Measurements from ENCODE around the gene AGAP1.

AGAP1 gene

DNA sequence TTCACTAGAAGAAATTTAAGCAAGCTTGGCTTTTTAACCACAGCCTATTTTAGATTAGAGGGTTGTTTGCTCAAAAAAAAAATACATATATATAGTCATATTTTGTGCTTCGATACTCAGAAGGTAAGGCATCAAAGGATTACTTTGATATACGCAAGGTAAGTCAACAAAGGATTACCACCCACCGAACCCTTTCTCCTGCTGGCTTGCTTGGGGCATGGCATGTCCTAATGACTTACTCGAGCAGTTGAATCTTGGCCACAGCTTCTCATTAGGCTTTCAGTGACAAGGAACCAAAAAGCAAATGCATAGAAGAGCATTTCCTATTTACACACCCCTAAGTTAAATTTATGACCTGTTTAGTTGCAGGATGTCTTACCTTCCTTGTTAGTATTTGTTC is 295.7 kb downstream of the AGAP1 start:
- no peak for DNase-seq

DNA sequence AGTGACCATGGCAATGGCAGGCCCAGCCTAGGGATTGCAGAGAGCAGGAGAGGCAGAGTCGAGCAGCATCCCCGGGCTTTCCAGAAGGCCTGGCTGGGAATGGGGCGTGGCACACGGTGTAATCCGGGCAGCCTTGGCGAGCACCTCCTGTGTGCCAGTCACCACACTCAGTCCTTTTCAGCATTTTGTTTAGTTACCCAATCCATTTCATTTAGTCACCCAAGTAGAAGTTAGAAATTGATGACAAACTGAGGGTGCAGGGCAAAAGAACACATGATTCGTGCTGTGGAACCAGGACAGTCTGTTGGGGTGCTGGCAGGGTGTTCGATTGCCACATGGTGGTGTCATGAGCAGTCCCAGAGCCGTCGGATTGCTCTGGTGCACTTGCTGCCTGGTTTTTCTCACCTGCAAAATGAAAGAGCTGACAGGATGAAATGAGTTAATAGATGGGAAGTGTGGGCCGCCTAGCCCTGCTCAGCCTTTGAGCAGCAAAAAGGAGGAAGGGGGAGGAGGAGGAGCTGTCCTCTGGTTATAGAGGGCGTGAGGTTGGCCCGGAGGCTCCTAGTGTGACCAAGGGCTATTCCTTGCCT is 299.4 kb downstream of the AGAP1 start:
- DNase-seq, result no peak

DNA sequence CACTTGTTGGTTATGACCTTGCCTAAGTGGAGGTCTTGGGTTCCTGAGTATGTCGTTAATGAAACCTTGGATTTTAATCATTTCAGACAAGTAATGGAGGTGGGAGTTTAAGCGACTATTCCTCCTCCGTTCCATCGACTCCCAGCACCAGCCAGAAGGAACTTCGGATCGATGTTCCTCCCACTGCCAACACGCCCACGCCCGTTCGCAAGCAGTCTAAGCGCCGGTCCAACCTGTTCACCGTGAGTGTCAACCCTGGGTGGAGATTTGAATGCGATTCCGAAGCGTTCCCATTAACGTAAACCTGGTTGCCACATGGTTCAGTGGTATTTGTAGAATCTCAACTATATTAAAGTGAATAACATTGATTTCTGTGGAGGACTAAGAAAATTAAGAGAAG is 305.4 kb downstream of the AGAP1 start:
- no peak for DNase-seq

DNA sequence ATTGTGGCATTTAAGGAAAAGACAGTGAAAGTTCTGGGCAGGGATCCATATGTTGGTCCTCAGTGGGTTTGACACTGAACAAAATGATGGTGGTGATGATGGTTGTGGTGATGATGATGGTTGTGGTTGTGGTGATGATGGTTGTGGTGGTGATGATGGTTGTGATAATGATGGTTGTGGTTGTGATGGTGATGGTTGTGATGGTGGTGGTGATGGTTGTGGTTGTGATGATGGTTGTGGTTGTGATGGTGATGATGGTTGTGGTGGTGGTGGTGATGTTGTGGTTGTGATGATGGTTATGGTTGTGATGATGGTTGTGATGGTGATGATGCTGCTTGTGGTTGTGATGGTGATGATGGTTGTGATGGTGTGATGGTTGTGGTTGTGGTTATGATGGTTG is 308.7 kb downstream of the AGAP1 start:
- no peak for DNase-seq

DNA sequence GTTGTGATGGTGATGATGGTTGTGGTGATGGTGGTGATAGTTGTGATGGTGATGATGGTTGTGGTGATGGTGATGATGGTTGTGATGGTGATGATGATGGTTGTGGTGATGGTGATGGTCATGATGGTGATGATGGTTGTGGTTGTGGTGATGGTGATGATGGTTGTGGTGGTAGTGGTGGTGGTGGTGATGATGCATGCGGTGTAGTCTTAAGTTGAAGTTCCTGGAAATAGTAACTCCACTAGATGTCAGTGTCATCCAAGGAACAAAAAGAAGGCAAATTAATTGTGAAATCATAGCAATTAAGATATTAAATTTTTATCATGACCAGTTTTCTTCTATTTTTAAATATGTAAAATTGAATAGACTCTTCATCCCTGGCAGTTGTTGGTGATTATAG is 309.2 kb downstream of the AGAP1 start:
- no peak for DNase-seq

DNA sequence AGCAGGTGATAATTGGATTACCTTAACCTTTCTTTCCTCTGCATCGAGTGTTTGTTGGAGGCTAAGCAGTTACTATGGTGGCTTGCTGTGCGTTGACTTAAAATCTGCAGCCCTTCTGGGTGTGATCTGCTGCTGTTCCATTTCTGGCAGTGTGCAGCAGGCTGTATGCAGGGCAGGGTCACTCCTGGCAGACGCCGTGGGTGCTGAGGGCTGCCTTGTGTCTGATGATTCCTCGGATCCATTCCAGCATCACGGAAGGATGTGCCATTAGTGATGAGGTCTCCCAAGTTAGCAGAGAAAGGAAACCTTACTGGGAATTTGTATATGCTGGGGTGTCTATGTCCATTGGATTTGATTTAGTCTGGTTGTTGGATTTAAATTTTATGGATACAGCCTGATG is 310.8 kb downstream of the AGAP1 start:
- DNase-seq, result no peak

DNA sequence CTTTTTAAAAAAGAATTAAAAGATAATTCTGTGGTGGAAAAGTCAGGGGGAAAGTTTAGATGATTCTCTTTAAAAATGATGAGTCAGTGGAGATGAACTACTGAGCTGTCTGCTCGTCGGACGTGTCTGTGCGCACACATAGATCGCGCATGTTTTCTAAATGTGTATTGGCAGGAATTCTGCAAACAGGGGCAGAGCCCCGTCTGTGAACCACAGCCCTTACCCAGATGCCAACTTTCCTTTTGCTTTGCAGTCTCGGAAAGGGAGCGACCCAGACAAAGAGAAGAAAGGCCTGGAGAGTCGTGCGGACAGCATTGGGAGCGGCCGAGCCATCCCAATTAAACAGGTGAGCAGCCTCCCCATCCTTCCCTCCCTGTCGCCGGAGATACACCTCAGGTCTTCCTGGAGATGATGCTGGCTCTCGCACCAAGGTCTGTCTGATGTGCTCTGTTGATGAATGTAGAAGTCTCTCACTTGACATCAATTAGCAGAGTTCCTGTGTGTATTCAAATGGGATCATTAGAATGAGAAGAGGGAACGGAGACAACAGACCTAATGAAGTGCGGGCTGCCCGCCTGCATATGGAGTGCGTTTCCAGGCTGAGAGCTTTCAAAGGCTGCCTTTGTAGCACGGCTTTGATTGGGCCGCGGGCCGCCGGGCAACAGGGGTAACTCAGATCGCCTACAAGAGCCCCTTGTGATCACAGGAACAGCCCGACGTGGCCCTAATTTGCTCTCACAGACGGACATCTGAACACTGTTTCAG is 313.3 kb downstream of the AGAP1 start:
- peak in 22 of 51 donors; percentile 7 to 61 (median 22) for DNase-seq

DNA sequence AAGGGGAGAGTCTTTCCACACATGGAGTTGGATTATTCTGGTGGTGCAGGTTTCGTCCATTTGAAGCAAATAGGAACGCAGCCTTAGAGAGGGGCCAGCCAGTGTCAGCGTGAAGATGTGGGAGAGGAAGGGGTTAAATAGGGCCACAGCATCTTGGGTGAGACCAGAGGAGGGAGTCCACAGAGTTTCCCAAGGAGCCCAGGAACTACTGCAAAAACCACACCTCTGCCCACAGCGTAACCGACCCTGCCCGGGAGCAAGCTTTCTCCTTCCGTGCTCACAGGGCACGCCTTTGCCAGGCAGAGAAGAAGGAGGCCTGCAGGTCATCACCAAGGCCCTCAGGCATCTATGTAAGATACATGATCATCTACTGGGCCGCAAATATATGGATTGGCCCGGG is 314.5 kb downstream of the AGAP1 start:
- DNase-seq, result no peak

DNA sequence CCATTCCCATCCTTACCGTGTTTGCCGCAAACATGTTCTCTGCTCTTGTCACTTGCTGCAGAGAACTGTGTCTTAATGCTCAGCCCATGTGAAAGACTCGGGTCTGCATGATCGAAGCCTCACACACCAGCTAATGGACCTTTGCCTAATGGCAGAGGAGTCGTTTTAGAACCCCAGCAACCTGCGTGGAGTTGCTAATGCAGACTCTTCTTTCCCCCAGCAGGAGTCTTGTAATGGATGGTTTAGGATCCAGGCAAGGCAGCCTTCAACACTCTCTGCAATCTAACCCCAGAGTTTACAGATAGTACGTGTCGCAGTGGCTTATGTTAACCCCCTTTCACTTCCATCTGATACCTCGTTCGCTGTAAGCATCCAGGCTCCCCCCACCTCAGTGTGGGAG is 316.4 kb downstream of the AGAP1 start:
- no peak for DNase-seq

DNA sequence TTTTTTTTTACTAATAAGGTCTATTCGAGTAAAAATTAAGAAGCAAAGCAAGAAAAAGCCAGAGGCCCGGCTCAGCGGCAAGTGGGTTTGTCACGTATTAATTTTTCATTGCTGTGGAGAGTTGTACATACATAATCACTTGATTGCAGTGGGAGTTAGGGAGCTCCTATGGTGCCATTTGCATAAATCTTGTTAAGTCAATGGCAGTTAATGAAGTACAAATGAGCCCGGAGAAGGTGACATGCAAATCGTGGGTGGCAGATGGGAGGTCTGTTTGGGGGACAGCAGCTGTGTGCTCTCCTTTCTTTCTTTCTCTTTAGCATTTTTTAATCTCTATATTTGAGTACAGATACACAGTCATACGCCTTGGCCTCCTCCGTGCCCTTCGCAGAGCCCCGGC is 317.0 kb downstream of the AGAP1 start:
- no peak for DNase-seq

DNA sequence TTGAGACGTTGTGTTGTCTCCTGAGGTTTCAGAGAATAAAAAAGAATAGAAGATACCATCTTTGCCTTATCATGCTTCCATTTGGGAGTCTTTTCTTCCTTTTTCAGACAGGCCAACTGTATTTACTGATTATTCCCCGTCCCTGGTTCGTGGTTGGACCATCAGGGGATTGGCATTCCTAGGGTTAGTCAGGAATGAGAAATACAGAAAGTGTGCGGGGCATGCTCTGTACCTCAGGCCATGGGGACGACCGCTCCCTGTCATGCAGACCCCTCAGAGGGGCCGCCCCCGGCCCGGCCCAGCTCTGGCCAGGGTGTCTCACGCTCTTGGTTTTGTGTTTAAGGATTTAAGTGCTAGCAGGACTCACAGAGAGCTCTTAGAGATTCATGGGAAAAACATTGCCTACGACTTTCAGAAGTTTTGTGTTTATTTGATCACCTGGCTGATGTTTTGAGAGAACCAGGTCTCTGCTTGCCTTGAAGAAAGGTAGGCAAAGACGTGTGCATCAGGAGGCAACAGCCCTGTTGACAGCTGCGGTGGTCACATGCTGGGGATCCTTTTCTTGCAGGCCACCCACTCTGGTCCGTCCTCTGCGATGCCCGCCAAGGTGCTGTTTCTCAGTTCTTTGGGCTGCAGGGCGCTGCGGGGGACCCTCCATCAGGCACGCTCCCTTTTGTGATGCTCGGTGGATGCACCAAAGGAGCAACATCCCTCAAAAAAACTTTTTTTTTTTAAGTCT is 317.8 kb downstream of the AGAP1 start:
- DNase-seq, result no peak

DNA sequence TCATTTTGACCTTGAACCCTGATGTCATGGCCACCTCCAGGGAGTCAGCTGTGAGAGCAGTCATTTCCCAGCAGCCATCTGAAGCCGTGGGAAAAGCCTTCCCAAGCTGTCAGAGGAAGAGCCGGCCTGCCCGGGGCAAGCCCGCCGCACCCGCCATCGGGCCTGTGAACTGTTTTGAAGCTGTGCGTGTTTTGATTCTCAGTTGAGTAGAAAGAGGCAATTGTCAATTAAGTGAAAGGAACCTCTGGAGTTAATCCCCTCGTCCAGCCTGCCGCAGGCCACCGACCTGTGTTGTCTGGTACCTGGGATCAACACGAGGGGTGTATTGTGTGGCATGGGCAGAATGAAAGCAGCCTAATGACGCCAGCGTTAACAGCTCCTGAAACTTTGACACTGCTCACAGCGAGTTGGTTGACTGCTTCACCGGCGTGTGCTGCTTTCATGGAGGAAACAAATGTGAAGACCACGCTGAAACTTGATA is 318.4 kb downstream of the AGAP1 start:
- no peak for DNase-seq

DNA sequence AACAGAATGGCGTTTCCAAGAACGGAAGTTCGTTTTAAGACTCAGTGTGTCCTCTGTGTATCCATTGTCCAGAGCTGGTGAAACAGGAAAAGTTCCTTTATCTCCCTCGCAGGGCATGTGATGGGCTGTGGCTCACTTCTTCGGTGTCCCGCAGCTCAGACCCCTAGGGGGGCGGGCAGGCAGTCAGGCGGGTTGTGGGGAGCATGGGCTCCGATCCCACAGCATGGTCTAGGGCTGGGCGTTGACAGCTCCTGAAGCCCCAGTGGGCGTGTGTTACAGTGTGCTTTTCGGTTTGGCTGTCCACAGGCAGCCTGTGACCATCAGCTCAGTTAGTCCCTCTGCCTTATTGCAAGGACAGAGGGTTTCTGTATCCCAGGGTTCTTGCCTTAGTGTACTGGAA is 319.6 kb downstream of the AGAP1 start:
- no peak for DNase-seq

DNA sequence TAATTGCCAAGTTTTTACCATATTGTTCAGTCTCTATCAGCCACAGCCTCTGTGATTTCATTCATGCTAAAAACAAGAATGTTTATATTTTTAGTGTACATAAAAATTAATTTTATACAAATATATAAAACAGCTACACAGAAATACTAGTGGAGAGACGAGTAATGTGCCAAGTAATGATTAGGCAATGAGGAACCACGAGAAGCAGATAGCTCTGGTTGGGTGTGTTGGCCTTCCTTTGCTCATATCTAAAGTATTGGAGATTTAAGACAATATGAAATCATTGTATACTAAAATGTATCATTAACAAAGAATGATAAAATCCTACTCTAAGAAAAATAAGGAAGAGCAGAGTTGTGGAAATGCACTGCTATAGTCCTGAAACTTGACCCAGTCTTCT is 326.7 kb downstream of the AGAP1 start:
- no peak for DNase-seq

DNA sequence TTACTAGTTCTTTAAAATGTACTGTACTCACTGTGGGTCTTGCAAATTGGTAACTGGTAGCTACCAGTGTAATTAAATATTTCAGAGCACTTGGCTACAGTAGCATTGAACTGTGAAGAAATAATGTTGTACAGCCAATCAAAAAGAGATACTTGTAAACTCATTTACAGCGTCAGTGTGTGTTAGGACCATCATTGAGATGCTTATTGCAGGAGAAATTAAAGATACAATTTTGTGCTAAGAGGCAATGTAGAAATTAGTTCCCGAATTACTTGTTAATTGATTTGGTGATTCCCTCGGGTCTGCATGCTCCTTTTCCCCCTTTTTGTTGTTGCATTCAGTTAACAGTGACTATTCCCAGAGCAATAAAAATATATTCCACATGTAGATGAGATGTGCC is 330.5 kb downstream of the AGAP1 start:
- DNase-seq, result no peak

DNA sequence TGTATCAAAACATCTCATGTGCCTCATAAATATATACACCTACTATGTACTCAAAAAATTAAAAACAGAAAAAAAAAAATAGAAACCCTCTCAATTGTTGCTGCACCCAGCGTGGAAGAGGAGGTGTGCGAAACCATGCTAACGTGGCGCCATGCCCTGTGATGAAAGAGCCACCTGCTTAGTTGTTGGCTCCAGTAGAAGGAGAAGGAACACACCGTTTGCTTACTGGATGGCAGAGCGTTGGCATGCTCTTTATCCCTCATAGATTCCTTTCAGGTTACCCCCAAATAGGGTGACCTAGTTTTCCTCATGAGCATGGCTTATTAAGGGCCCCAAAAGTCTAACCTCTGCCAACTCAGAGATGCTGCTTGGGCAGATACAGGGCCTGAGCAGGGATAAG is 332.1 kb downstream of the AGAP1 start:
- no peak for DNase-seq

DNA sequence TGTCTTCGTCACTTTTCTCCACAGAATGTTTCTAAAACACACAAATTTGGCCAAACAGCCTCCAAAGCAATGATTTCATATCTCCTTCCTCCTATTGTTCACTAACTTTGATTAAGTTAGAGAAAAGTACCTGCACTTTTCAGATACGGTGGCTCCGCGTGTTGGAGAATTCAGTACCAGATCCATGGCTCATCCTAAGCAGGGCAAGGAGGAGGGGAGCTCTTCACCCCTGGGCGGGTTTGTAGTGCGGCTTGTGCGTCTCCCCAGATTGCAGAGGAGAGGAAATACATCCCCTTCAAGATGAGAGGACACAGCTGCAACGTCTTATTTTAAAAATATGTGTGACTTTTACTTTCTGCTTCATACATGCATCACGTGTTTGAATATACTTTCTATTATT is 333.0 kb downstream of the AGAP1 start:
- no peak for DNase-seq

DNA sequence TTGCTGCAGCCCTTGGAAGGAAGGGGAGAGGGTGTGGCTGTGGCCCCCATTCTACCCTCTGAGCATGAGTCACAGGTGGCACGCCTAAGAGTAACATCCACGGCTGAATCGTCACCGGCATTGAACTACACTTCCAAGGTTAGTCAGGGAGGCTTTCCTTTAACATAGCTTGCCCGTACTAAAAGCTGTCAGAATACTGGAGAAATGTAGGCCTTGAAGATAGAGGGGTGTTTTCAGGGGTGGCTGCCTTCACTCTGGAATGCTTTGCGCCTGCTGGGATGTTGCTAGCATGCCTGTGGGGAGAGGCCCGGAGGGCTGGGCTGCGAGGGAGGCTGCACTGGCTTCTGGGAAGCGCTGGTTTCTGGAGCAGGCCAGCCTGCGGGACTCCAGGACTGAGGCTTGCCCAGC is 333.7 kb downstream of the AGAP1 start:
- no peak for DNase-seq

DNA sequence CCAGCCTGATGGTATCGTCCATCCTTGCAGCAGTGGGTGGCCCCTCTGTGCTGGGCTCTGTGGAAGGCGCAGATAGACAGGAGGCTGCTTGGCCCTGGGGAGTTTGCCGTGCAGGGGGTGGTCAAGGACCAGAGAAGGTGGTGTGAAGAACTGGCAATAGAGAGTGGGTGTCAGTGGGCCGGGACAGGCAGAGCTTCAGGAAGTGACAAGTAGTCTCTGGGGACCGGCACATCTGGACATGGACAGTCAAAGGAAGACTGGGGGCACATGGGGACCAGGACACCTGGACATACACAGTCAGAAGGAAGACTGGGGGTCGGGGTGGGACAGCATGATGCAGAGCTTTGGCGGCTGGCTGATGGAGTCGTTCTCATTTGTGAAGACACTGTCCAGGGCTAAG is 335.9 kb downstream of the AGAP1 start:
- no peak for DNase-seq

DNA sequence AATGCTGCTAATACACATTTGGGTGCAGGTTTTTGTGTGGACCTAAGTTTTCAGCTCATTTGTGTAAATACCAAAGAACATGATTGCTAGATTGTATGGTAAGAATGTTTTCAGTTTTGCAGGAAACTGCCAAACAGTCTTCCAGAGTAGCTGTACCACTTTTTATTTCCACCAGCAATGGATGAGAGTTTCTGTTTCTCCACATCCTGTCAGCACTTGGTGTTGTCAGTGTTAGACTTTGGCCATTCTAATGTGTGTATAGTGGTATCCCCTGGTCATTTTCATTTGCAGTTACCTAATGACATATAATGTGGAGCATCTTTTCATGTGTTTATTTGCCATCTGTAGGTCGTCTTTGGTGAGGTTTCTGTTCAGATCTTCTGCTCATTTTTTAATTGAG is 337.9 kb downstream of the AGAP1 start:
- DNase-seq, result no peak

DNA sequence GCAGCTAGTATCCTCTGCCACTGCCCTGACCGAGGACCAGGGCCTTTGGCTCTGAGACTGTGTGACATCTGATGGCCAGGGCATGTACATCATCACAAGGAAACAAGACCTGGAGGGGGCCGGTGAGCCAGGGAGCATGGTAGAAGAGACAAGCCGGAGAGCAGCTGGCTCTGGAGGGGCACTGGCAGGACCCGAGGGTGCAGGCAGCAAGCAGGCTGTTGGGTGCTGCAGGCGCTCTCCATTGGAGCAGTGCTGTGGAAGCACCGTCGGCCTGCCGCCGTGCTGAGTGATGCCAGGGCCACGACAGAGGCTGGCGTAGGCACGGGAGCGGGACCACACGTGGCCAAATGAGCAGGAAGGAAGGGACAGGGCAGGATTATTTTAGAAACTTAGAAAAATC is 339.1 kb downstream of the AGAP1 start:
- DNase-seq, result no peak

DNA sequence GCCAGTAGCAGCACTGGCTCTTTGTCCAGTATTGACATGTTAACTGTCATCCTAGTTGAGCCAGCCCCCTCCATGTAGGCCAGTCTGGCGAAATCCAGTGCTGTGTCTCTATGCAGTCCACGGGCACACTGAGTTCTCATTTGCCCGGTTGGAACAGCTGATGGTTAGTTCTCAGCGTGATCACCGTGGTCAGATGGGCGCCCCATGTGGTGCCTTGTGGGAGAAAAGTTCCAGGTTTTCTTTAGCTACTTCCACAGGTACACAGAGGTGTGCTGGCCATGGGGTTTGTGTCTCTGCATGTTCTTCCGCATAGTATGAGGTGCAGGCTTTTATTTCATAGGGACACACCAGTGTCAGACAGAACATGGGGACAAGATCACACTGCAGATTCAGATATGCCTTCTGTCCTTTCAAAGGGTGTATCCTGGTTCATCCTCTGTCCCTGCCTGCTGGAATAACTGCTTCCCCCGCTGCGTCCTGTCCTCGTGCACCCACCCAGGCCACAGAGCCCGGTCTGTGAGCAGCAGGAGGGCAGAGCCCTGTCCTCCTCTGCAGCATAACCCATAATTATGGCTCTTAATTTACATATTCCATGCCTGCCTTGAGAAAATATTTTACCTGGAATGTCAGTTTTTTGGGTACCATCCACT is 340.3 kb downstream of the AGAP1 start:
- no peak for DNase-seq

Measured in hypothalamus (tissue), 51 donors.